Measurements from ENCODE around the gene PREB.

The PREB gene

DNA sequence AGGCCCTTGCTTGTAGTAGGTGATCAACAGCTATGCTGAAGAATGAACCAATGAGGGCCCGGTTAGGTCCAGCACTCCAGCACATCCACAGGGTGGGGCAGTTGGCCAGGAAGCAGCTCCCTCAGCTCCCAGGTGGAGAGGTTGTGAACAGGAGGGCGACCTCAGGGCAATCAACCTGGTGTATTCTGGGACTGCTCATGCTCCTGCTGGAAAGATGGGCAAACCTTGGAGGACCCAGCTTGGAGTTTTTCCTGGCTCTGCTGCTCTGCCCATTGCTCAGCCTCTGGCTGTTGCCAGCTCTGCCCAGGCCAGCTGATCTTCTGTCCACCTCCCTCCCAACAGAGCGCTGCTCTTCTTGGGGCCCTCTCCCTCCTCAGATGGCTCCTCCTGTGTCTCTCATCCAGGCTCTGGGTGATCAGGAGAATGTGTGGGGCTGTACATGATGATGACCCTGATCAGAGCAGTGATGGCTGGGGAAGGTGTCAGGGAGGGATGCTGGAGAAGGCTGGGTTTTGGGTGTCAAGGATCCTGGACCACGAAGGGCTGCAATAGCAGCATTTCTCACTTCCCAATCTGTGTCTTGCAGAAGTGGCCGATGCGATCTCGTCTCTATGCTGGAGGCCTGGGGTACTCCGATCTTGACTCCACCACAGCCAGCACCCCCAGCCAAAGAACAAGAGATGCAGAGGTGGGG lies 17.8 kb upstream of the PREB start:
- no peak for DNase-seq

DNA sequence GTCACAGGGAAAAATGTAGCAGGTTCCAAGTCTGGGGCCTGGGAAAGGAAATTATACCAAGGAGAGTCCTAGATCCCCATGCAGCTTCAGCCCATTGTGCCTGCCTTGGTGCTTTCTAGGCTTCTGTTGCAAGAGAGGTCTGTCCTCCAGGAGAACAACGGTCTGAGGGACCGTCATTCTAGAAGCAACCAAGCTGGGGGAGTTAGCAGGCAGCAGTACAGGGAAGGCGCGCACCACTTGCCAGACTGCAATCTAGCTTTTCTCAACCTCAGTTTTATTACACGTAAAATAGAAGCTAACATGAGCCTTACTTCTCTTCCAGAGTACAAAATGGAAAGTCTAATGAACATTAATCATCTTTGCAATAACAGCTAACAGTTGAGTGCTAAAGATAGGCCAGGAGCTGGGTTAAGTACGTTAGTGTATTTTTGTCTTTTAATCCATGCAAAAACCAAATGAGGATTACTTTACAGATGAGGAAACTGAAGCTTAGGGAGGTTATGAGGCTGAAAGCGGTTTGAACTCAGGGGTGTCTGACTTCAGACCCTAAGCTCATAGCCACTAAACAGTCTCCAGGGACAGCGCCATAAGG lies 16.3 kb upstream of the PREB start:
- no peak for DNase-seq

DNA sequence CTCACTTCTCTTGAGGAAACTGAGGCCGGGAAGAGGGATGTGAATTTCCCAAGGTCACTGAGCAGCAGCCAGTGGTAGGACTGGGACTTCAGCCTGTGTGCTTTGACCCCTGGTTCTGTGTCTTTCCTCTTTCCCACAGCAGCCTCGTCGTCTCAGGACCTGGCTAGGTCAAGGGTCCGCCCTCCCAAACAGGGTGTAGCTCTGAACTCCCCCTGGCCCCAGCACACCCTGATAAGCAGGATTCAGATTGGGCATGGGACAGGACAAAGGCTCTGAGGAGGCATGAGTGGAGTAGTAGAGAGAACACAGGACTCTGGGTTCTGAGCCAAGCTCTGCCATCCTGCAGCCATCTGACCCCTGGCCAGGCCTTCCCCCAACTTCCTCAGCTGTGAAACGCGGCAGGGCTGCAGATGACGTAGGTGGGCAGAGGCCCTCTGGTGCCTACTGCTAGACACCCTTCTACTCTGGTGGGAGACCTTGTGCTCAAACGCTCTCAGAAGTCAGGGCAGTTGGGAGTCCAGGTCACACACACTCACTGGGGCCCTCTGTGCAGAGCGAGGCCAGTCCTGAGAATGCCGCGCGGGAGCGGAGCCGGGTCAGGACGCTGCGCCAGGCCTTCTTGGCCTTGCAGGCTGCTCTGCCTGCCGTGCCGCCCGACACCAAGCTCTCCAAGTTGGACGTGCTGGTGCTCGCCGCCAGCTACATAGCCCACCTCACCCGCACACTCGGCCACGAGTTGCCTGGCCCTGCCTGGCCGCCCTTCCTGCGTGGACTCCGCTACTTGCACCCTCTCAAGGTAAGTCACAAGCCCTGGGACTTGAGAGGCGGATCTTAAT lies 15.4 kb upstream of the PREB start:
- DNase-seq = no peak

DNA sequence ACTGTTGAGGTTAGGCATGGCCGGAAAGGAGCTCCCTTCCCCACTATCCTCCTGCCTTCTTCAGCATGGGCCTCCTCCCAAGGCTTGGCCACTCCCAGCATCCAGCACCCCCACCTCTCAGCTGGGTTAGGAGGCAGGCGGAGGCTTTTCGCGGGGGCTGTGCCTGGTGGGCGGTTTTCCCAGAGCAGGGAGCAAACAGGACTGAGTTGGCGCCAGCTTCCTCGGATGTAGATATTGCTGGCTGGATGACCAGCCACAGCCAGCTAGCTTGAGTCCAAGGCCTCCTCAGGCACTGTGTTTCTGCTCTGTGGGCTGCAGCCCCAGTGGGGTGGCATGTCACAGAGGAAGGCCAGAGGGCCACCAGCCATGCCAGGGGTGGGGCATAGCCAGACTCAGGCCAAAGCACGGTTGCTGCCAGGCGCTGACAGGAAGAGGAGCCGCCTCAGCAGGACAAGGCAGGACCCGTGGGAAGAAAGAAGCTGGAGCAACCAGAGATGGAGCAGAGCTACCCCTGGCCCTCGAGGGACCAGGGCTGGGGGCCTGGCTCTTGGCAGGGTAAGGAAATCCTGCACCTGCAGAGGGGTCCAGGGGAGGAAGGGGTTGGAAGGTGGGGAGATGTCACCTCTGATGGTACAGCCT lies 14.5 kb upstream of the PREB start, which contains the start of gene TCF23:
TSS of gene TCF23 (plus strand) at position 204 of the 639 bp plus-strand sequence. CDS start at position 334, 130 bp downstream.
- DNase-seq = no peak

DNA sequence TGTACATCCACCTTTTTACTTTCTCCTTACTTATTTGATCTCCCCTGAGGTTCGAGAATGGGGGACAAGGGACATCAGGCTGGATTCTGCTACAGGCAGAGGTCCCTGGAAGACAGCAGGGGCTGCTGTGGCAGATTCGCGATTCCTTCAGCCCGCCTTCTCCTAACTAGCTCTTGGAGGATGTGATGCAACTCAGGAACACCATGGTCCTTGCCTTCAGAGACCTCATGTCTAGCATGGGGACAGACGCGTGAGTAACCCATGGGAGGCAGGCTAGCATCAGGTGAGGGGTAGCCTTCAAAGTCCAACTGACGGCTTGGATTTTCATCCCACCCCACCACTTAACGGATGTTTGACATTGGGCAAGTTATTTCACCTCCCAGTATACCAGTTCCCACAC lies 13.5 kb upstream of the PREB start:
- DNase-seq = no peak

DNA sequence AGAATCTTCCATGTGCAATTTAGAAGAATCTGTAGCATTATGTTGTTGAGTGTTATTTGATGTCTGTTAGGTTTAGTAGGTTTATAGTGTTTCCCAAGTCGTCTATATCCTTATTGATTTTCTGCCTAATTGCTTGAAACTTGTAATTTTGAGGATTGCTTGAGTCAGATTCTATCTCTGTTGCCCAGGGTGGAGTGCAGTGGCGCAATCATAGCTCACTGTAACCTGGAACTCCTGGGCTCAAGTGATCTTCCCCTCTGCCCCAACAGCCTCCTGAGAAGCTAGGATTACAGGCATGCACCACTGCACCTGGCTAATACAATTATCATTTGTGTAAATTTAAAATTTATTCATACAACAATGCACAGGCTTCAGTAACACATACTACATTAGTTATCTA lies 11.2 kb upstream of the PREB start:
- no peak for DNase-seq

DNA sequence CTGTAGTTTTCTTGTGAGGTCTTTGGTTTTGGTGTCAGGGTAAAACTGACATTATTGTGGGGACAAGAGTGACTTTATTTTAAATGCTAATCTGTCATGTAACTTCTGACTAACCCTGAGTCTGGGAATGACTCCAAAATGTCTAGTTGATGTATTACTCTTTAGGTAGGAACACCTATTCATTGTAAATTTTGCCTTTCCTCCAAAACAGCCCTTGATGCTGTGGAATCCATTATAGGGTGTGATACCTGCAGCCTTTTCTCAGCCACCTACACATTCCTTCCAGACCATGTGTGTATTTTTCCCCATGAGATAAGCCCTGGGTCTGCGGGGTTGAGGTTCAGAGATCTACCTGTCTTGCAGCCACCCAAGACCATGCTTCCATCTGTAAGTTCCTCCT lies 8.8 kb upstream of the PREB start:
- no peak for DNase-seq

DNA sequence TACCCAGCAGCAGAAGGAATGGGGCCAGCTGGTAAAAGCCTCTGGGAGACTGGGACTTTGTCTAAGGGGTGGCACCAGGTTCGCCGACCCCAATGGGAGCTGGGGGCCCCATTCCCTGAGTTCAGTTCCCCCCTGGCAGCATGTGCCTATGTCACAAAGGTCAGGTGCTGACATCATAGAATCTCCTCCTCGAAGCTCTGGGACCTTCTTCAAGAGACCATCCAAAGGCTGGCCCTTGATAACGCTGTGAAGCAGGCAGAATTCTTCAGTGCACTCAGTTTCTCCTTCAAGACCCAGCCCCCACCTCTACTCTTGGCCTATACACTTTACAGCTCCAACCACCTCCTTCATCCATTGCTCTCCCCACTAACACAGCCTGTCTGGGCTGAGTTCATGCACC lies 4.9 kb upstream of the PREB start, which contains the start of gene PRR30:
TSS of gene PRR30 (minus strand) at position 101 of the 400 bp plus-strand sequence. CDS start 1,081 bp downstream, outside the sequence.
- DNase-seq = no peak

DNA sequence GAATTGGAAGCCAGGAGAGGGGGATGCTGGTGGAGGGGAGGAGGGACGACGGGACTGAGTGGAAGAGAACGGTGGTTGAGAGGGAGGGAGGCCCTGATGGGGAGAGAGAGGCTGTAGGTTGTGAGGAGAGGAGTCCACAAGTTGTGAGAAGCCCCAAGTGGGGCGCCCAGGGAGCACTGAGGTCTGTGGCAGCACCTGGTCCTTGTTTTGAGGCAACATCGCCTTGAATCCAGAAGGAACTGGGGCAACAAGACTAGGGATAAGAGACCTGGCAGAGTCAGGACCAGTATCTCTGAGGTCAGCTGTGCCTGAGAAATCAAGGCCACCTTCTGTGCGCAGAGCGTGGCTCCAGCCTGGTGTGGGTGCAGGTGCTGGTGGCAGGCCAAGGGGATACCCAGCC lies 3.7 kb upstream of the PREB start:
- no peak for DNase-seq

DNA sequence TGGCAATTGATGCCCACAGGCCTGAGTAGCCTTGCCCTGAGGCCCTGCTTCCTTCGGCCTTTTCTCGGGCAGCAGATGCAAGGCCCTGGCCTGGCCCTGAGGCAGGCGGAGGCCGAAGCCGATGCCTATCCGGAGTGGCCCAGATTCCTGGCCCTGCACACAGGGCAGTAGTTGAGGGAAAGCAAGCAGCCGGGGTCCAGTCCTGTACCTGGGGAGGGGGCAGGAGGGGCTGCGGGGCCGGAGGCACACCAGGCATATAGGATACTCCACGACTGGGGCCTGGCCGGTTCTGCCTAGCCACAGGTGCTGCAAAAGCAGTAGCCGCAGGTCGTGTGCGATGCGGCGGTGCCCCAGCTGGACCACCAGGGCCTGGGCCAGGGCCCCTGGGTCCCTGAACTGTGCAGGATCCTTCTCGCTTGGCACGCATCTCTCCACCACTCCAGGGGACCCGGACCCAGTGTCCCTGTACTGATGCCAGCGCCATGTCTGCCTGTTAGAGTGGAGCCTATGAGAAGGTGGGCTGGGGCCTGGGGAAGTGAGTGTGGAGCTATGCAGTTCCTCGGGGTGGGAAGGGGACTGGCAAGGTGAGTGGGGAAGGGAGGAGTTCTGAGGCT lies 3.0 kb upstream of the PREB start:
- DNase-seq = no peak

DNA sequence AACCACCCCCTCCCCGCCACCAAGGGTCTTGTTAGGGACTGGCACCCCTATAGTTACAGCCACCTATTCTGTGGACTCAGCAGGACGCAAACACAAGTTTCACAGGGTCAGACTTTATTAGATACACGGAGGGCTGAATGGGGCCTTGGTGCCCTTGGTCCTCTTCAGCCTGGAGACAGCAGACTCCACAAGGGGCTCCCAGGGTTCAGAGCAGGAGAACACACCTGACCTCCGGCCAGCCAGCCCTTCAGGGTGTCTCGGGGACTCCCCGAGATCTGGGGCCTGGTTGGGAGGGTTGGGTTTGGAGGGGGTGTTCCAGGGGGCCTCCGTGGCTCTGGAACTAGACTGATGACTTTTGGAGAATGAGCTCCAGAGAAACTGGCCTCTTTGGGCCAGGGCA lies 2.3 kb upstream of the PREB start:
- DNase-seq = no peak

DNA sequence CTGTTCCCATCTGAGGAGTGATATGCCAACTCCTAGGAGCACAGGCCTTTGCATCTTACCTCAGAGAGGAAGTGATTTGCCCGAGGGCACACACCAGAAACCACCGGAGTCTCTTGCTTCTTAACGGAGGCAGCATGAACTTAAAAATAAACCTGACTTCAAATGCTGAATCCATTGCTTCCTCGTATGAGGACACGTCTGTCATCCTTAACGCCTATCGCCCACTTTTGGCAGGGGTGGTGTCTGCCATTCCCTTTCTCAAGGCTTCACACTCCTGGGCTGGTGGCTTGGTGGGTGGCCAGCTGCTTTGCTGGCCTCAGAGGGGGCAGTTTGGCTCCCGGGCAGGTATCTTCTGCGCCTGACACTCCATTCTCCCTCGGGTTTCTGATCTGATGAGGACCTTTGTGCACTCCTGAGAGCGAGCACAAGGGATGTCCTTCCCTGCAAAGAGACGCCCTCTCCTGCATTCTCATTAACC lies 1.1 kb upstream of the PREB start:
- DNase-seq = no peak

DNA sequence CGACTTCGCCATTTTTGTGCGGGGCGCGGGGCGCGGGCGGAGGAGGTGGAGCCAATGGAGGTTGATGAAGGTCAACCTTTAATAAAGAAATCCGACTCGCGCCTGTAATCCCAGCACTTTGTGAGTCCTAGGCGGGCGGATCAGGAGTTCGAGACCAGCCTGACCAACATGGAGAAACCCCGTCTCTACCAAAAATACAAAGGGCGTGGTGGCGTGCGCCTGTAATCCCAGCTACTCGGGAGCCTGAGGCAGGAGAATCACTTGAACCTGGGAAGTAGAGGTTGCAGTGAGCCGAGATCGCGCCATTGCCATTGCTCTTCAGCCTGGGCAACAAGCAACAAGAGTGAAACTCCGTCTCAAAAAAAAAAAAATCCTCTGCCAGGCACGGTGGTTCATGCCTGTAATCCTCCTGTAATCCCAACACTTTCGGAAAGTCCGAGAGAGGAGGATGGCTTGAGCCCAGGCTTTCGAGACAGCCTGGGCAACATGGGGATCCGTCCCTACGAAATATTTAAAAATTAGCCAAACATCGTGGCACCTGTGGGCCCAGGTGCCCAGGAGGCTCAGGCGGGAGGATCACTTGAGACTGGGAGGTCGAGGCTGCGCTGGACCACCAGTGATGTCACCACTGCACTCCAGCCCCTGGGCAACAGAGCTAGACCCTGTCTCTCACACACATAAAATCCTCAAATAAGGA lies 493 bp upstream of the PREB start:
- DNase-seq = no peak

DNA sequence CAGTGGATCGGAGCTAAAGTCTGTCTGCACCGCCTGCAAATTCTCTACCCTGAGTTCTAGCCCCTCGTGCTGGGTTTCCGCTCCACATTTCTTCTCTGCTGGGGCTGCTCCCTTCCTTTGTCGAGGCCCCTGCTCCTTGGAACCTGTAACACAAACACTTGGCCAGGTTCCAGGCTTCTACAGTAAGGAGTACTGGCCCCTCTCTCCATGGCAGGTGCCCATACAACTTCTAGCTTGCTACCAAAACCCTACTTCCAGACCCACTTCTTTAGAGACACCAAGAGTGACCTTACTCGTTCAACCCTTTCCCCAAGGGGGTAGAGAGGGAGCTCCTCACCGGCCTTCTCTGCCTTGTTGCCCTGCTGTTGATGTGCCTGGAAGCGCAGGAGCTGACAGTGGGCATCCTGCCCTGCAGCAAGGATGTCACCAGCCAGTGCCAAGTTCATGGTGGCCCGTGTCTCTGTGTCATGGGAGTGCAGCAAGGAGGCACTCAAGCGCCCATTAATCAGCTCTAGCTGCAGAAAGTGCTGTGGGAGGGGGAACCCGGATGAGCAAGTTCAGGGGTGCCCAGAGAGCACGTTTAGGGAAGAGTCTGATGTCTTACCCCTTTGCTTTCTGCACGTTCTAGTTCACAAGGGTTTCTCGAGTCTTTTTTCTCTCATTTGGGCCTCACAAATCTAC lies 1.1 kb downstream of the PREB start:
- DNase-seq = no peak

DNA sequence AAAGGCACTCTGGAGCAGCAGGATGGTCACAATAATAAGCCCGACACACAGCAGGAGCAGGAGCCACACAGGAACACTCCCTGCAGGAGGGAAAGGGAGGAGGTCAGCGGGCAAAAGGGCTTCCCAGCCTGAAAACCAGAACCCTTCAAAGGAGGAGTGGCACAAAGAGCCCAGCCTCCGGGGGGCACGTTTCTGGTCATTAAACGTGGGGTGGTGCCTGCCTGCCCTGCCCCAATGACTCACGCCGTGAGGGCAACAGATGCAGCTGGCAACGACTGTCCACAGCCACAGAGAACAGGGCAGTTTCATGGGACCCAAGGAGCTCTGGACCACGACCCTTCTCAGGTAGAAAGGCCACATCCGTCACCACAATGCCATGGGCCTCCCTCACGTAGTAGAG lies 3.0 kb downstream of the PREB start:
- DNase-seq = no peak

DNA sequence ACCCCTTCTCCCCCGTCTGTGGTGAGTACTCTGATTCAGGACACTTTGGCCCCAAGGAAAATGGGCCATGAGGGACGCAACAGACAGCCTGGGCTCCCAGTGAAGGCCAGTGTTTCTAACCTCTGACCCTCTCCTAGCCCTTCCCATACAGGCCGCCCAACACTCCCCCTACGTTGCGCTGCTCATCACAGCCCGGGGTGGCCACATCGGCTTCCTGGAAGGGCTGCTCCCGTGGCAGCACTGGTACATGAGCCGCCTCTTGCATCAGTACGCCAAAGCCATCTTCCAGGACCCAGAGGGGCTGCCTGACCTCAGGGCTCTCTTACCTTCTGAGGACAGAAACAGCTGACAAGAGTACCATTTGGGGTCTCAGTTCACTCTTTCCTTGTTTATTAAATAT lies 4.0 kb downstream of the PREB start:
- DNase-seq = no peak

DNA sequence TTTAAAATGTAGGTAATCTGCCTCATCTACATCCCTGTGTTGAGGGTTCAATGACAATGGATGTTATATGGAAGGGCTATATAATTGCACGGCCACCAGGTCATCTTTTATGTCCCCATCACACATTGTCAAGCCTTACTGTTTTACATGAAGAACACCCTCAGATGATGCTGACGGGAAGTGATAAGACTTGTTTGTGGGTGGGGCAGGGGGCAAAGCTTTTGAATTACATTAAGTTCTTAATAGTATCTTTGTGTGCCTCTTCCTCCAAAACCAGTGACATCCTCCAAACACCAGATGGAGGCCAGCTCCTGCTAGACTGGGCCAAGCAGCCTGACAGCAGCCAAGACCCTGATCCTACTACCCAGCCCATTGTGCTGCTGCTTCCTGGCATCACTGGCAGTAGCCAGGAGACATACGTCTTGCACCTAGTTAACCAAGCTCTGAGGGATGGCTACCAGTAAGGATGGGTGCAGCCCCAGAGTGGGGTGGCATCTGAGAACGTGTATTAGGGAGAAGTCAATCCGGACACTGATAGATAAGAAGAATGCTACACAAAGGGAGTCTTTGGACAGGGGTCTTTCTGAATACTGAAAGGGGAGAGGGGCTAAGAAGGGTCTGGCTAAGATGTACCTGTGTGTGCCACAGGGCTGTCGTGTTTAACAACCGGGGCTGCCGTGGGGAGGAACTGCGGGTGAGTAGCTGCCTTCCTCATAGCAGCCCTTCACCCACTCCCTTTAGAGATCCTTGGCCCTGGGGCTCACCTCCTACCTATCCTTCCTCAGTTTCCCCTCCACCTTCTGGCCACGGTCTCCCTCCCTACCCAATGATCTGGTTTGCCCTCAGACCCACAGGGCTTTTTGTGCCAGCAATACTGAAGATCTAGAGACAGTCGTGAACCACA lies 5.5 kb downstream of the PREB start:
- DNase-seq = no peak

DNA sequence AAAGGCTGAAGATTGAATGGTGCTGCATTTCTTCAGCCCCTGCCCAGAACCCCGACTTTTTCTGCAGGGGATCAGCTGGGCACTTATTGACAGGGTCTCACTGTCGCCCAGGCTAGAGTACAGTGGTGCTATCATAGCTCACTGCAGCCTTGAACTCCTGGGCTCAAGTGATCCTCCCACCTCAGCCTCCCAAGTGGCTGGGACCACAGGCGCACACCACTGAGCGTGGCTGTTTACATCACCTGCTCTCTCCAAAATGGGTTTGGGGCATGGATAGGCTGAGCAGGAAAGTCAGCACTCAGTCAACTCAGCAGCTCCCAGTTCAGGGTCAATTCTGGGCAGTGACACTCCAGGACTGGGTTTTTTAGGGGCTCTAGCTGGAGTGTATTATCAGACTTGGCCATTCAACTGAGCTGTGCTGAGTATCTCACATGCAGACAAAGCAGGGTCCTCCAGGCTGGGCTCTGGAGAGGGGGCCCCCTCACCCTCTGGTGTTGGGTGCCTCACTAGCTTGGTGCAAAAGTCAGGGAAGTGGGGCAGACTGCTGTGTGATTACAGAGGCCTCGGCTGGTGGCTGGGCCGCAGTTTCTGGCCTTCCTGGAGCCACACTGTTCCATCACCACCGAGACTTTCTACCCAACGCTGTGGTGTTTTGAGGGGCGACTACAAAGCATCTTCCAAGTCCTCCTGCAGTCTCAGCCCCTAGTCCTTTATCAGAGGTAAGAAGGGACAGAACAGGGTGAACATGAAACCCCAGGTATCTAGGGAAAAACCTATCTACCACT lies 6.4 kb downstream of the PREB start:
- no peak for DNase-seq

DNA sequence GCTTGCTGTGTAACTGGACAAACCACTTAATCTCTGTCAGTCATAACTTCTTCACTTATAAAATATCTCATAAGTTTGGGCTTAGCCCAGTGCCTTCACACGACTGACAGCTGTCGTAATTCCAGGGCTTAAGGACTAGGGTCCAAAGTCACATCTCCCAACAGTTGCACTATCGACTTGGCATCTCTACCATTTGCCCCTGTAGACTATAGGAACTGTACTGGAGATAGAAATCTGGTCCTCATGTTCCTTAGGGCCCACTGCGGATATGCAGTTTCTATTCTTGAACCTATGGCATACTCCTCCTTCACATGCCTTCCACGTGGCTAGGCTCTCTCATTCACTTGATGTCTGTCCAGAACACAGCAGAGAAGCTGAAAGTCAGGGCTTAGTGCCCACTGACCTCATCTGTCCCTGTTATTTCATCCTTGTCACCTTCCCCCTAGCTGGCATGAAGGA lies 8.2 kb downstream of the PREB start:
- DNase-seq = no peak

DNA sequence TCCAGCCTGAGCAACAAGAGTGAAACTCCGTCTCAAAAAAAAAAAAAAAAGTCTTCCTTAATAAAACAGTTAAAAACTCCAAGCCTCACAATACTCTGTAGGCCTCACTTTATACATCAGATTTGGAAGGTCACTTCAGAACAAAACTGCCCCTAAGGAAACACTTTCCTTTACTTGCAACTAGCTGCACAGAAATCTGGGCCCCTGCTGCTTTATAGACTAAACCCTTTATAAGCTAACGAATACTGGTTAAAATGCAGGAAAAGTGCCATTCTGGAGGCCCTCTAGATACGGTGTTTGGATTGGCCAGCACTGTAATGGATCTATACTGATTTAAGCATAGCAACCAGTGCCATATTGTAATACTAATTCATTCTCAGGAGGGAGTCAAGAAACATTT lies 9.3 kb downstream of the PREB start:
- DNase-seq = no peak
